ENCODE measurements around the gene SLC31A1. TPM values are rescaled to one million over a fixed set of nuclear protein-coding genes. Genes with fewer than 3 reads are reported as not detected.
"Not testable (repeated sequence)": the region's sequence is repeated elsewhere in the genome, so short reads cannot be mapped to it uniquely, and the experiment has no call there.

The SLC31A1 gene
- total RNA-seq, 2 donors from 2014 or later, result 11.5 to 14.8 TPM

DNA sequence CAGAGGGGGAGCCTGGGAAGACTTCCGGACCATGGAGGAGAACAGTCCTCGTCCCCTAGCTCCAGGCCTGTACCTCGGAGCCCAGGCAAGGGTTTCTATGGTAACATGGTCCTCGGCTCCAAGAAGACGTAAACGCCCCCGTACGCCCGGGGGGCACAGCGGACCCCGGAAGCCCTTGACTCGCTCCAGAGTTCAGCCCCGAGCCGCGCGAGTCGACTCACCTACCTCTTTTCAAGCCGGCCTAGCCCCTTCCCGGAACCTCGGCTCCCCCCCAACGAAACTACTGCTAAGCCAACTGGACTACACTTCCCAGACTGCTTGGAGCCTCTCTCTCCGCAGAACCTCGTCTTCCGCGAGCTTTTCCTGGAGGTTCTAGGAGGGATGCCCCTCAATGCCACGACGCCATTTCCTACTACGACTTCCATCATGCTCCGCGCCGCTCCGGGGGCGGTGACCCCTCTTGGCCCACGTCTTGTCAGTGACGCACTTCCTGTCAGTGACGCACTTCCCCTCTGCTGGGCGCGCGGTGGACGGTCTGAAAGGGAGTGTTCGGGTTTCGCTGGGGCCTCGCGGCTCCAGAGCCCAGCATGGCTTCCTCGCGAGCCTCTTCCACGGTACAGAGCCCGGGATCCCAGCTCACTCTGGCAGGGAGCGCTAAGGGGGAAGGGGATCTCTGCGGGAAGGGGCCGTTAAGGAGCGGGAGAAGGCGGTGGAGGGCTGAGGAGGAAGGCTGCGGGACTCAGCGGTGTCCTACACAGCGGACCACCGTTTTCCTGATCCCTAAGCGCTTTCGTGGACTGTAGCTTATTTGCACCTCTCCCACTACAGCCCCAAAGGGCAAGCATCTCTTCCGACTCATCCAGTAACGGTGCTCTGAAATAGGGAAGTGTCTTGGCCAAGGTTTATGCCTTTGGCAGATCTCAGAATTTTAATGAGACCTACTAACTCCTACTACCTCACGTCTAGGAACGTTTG is 54.1 kb downstream of the SLC31A1 start, which contains the start of the genes CDC26 and PRPF4:
CDC26 (minus strand) TSS at position 416 of the 975 bp plus-strand sequence. CDS start 3,065 bp downstream, outside the sequence.
PRPF4 (plus strand) TSS at position 502 of the 975 bp plus-strand sequence; CDS start at position 588, 86 bp downstream.
- H3K36me3 Mint-ChIP-seq, result peaks cover 21 to 27% of the 10 kb centered on the region in 2 donors
- peak; percentile 91 to 93 for DNase-seq (ENCODE audit: low spot score in 2 of 2)
- no peaks in the 10 kb centered on the region for H3K9me3 Mint-ChIP-seq
- no peak within 1 kb of the TSS for H3K27ac Mint-ChIP-seq
- ATAC-seq, result peak; percentile 96 to 100

GRCh38 chr9:113278840-113279239 is 57.5 kb downstream of the SLC31A1 start:
- ATAC-seq (no peak), DNase-seq (ENCODE audit: low spot score in 2 of 2) (no peak)
- H3K36me3 Mint-ChIP-seq, result peaks cover 29 to 33% of the 10 kb centered on the region in 2 donors
- H3K9me3 Mint-ChIP-seq, result no peaks in the 10 kb centered on the region
- peak overlapping the region in 1 of 2 donors; percentile 77 for H3K27ac Mint-ChIP-seq

DNA sequence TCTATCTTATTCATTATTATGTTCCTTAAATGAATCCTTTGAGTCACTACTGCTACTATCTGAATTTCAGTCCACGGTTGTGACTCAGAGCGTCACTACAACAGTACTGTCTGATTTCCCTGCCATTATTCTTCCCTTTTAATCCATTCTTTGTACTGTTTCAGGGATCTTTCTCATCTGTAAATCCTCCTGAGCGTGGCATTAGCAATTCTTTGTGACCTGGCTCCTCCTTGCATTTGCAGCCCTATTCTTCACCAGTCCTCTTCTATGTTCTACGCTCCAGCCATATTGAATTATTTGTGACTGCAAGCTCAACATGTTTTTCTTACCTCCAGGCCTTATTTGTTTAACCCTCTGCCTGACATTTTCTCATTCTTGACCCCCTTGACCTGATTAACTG is 60.0 kb downstream of the SLC31A1 start:
- no peaks in the 10 kb centered on the region for H3K9me3 Mint-ChIP-seq
- peak overlapping the region in 1 of 2 donors; percentile 42 for H3K27ac Mint-ChIP-seq
- H3K36me3 Mint-ChIP-seq, result peaks cover 33 to 36% of the 10 kb centered on the region in 2 donors
- no peak for DNase-seq (ENCODE audit: low spot score in 2 of 2)
- no peak for ATAC-seq

GRCh38 chr9:113289091-113289490 is 67.7 kb downstream of the SLC31A1 start:
- Mint-ChIP-seq H3K9me3 (no peaks in the 10 kb centered on the region), H3K27ac (no peak overlapping the region), H3K36me3 (peaks cover 22 to 24% of the 10 kb centered on the region in 2 donors)
- no peak for ATAC-seq
- DNase-seq (ENCODE audit: low spot score in 2 of 2), result no peak

GRCh38 chr9:113290052-113290607 is 68.8 kb downstream of the SLC31A1 start:
- Mint-ChIP-seq H3K9me3 (no peaks in the 10 kb centered on the region), H3K27ac (peak overlapping the region; percentile 26 to 36), H3K36me3 (peaks cover 18 to 22% of the 10 kb centered on the region in 2 donors)
- DNase-seq (ENCODE audit: low spot score in 2 of 2), result no peak
- ATAC-seq, result no peak

DNA sequence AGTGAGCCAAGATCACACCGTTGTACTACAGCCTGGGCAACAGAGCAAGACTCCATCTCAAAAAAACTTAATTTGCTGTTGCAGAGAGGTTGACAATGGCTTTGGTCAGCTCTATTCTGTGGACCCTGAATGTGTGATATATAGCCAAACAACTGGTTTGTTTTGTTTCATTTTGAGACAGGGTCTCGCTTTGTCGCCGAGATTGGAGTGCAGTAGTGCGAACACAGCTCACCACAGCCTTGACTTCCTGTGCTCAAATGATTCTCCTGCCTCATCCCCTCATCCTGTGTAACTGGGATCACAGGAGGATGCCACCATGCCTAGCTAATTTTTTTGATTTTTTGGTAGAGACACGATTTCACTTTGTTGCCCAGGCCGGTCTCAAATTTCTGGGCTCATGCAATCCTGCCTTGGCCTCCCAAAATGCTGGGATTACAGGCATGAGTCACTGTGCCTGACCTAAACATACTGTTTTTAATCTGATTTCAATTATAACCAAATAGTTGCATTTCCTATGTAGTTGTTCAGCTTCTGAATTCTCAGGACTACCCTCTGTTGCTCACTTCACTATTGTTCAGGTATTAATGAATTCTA is 72.0 kb downstream of the SLC31A1 start:
- Mint-ChIP-seq H3K36me3 (peaks cover under 1 to 18% of the 10 kb centered on the region in 2 donors), H3K9me3 (no peaks in the 10 kb centered on the region), H3K27ac (peak overlapping the region in 1 of 2 donors; percentile 22)
- no peak for DNase-seq (ENCODE audit: low spot score in 2 of 2)
- ATAC-seq, result no peak

GRCh38 chr9:113296247-113296646 is 74.9 kb downstream of the SLC31A1 start:
- DNase-seq (ENCODE audit: low spot score in 2 of 2); H3K27ac Mint-ChIP-seq; H3K9me3 Mint-ChIP-seq; H3K36me3 Mint-ChIP-seq; ATAC-seq: not testable (repeated sequence)

GRCh38 chr9:113296796-113297558 is 75.6 kb downstream of the SLC31A1 start:
- ATAC-seq, result no peak
- DNase-seq (ENCODE audit: low spot score in 2 of 2), result no peak
- Mint-ChIP-seq H3K9me3 (no peaks in the 10 kb centered on the region), H3K27ac (peak overlapping the region in 1 of 2 donors; percentile 6), H3K36me3 (peaks cover 0 to 4% of the 10 kb centered on the region in 2 donors)

- no peak for DNase-seq (ENCODE audit: low spot score in 2 of 2)
- ATAC-seq, result no peak
- no peaks in the 10 kb centered on the region for H3K9me3 Mint-ChIP-seq
- H3K36me3 Mint-ChIP-seq, result no peaks in the 10 kb centered on the region
- no peak overlapping the region for H3K27ac Mint-ChIP-seq
Observed at GRCh38 chr9:113298311-113298710, 77.0 kb downstream of the SLC31A1 start.

DNA sequence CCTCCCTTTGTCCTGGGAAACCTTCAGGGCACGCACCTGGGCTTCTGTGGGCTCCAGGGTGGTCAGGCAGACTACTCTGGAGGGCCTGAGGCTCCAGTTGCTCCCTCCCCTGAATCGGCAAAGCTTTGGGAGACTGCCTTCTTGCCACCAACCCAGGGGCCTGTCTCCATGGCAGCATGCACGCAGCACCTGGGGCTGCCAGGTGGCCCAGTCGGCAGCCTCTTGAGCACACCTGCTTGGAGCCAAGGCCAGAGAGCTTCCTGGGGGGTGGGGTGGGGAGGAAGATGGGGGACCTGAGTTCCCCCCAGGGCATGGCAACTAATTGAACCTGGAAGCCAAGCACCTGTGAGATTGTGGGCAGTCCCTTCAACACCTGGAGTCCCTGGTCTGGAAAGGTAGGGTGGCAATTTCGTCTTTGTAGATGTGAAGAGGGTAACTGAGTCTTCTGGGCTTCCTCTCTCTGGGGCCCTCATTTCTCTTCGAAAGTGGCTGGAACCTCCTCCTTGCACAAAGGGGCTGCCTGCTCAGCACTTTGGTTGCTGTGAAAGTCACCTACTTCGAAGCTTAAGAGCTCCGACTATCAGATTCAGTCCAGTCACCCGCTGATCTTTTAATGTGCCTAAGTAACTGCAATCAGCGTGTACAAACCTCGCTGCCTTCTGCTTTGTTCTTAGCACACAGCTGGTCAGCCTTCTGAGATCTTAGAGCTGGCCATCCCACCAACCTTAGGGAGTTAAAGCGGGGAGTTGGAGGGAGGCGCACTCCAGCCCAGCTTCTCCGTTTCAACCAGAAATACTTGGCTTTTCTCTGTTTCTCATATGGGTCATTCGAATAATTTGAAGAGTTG is 77.8 kb downstream of the SLC31A1 start:
- no peak for DNase-seq (ENCODE audit: low spot score in 2 of 2)
- Mint-ChIP-seq H3K36me3 (no peaks in the 10 kb centered on the region), H3K27ac (no peak overlapping the region), H3K9me3 (no peaks in the 10 kb centered on the region)
- no peak for ATAC-seq

DNA sequence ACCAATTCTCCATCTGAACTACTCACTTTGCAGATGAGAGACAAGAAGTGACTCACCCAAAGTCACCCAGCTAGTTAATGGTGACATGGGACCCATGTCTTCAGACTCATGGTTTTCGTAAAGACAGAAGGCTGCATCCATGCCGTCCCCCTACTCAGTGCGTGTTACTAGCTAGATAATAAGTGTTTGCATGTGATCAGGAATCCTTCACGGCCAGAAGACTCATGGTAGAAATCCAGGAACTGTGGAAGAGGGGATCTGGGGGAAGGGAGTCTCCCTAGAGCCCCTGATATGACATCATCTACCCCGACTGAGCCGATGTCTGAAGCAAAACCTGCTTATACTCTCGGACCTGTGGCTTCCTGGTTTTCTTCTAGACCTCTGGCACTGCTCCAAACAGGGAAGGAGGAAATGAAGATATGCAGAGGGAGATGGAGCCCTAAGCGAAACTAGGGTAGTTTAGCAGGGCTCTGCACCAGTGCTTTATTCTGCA is 78.5 kb downstream of the SLC31A1 start:
- no peak for ATAC-seq
- Mint-ChIP-seq H3K36me3 (no peaks in the 10 kb centered on the region), H3K27ac (no peak overlapping the region), H3K9me3 (no peaks in the 10 kb centered on the region)
- no peak for DNase-seq (ENCODE audit: low spot score in 2 of 2)

DNA sequence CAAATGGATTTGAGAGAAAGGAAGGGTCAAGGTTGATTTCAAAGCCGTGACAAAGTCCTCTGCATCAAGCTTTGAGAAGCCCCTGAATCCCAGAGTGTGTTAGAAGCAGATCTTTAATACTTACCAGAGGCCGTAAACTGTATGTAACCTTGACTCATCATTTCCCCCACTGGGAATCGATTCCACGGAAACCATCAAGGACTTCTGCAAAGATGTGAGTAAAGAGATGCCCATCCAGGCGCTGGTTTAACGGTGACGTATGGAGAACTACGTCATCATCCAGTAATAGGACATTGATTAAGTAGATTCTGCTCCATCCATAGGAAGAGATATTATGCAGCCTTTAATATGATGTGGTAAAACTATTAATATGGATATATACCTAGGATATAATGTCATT is 80.2 kb downstream of the SLC31A1 start:
- DNase-seq (ENCODE audit: low spot score in 2 of 2) (no peak), ATAC-seq (no peak)
- H3K27ac Mint-ChIP-seq, result no peak overlapping the region
- no peaks in the 10 kb centered on the region for H3K9me3 Mint-ChIP-seq
- H3K36me3 Mint-ChIP-seq, result no peaks in the 10 kb centered on the region

DNA sequence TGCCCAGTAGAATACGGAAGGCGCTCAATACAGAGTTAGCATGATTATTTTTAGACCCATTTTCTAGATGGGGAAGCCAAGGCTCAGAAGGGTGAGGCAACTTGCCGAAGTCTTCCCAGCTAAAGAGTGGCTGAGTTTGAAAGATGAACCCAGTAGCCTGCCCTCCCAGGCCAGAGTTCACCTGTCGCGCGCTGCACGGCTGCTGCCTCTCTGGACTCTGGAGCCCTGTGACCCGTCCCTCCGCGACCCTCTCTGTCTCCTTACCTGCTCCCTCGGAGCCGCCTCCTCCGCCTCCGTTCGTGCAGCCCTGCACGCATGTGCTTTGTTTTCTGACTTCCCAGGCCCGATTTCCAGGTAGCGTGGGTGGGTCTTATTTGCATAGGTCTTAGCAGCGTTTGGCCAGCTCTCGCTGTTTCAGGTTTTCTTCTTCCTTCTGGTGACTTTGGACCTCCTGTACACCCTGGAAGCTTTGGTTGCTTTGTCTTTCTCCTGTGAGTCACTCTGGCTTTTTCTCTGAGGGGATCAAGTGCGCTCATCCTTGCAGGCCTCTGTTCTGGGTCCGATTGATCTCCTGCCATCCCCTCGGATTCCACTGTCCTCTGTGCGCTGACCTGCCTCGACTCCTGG is 81.6 kb downstream of the SLC31A1 start, which contains the start of gene RNF183:
RNF183 (minus strand) TSS at position 585 of the 627 bp plus-strand sequence. CDS start 5,192 bp downstream, outside the sequence.
- Mint-ChIP-seq H3K9me3 (no peaks in the 10 kb centered on the region), H3K27ac (no peak within 1 kb of the TSS), H3K36me3 (no peaks in the 10 kb centered on the region)
- no peak for ATAC-seq
- DNase-seq (ENCODE audit: low spot score in 2 of 2), result no peak

- H3K27ac Mint-ChIP-seq, result no peak overlapping the region
- DNase-seq (ENCODE audit: low spot score in 2 of 2), result no peak
- no peaks in the 10 kb centered on the region for H3K36me3 Mint-ChIP-seq
- H3K9me3 Mint-ChIP-seq, result no peaks in the 10 kb centered on the region
- no peak for ATAC-seq
Observed at GRCh38 chr9:113306566-113306965, 85.2 kb downstream of the SLC31A1 start.

DNA sequence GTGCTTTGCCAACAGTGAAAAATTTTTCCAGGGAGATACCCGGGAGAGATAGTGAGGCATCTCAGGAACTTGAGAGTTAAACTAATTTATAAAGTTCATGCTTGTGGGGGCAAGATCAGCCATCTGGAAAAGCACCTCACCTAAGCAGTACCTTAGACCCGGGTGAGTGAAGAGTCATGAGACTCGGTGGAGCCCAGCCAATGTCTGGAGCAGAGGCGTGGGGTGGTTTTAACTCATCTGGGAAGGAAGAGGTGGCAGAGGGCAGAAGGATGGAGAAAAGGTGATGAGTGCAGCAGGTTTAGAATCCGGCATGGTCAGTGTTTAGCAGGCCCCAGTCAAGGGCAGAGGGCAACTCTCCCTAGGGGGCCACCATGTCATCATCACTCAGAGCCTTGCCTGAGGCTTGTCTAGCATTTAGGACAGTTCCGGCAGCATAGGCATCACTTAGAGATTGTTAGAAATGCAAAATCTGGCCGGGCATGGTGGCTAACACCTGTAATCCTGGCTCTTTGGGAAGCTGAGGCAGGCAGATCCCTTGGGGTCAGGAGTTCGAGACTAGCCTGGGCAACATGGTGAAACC is 86.1 kb downstream of the SLC31A1 start:
- DNase-seq (ENCODE audit: low spot score in 2 of 2) (no peak), ATAC-seq (no peak)
- H3K27ac Mint-ChIP-seq, result no peak overlapping the region
- H3K36me3 Mint-ChIP-seq, result no peaks in the 10 kb centered on the region
- no peaks in the 10 kb centered on the region for H3K9me3 Mint-ChIP-seq
